B cell (primary cell): ENCODE measurements around the gene METTL9.
"Not testable (repeated sequence)": the region's sequence is repeated elsewhere in the genome, so short reads cannot be mapped to it uniquely, and the experiment has no call there.

Experiments used
- CTCF ChIP-seq: fragments of 200-600 bp; IDR thresholded peaks from one replicate; pipeline ENCODE4 v1.8.0; 2022; ENCODE audit warnings: antibody characterized with exemption, mild to moderate bottlenecking
- EZH2 ChIP-seq: IDR thresholded peaks from 2 replicates; pipeline ENCODE4 v1.6.1; 2012; ENCODE audit warnings: borderline replicate concordance, low read depth, mild to moderate bottlenecking, moderate library complexity, low read length; ENCODE audit not compliant: insufficient read depth, poor library complexity, severe bottlenecking

- TF ChIP-seq CTCF, EZH2: not testable (repeated sequence)
These were observed 21.9 kb upstream of the METTL9 start for GRCh38 chr16:21577487-21577886.
